ENCODE data around the gene KRTAP10-4.
"Not testable (repeated sequence)": the region's sequence is repeated elsewhere in the genome, so short reads cannot be mapped to it uniquely, and the experiment has no call there.

KRTAP10-4 gene, protein sequence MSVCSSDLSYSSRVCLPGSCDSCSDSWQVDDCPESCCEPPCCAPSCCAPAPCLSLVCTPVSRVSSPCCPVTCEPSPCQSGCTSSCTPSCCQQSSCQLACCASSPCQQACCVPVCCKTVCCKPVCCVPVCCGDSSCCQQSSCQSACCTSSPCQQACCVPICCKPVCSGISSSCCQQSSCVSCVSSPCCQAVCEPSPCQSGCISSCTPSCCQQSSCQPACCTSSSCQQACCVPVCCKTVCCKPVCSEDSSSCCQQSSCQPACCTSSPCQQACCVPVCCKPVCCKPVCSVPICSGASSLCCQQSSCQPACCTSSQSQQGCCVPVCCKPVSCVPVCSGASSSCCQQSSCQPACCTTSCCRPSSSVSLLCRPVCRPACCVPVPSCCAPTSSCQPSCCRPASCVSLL

DNA sequence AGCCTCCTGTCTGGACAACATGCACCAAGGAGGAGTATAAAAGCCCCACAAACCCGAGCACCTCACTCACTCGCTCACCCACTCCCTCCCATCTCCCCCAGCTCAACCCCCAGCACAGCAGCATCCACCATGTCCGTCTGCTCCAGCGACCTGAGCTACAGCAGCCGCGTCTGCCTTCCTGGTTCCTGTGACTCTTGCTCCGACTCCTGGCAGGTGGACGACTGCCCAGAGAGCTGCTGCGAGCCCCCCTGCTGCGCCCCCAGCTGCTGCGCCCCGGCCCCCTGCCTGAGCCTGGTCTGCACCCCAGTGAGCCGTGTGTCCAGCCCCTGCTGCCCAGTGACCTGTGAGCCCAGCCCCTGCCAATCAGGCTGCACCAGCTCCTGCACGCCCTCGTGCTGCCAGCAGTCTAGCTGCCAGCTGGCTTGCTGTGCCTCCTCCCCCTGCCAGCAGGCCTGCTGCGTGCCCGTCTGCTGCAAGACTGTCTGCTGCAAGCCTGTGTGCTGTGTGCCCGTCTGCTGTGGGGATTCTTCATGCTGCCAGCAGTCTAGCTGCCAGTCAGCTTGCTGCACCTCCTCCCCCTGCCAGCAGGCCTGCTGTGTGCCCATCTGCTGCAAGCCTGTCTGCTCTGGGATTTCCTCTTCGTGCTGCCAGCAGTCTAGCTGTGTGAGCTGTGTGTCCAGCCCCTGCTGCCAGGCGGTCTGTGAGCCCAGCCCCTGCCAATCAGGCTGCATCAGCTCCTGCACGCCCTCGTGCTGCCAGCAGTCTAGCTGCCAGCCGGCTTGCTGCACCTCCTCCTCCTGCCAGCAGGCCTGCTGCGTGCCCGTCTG, at the start of gene KRTAP10-4:
TSS of gene KRTAP10-4 (plus strand) at position 100 of the 827 bp plus-strand sequence. CDS start at position 130, 30 bp downstream.
- TF ChIP-seq GATA3, GATA2 (IDR thresholded peaks at IDR 0.05; ENCODE audit: low read depth, low read length): not testable (repeated sequence)

DNA sequence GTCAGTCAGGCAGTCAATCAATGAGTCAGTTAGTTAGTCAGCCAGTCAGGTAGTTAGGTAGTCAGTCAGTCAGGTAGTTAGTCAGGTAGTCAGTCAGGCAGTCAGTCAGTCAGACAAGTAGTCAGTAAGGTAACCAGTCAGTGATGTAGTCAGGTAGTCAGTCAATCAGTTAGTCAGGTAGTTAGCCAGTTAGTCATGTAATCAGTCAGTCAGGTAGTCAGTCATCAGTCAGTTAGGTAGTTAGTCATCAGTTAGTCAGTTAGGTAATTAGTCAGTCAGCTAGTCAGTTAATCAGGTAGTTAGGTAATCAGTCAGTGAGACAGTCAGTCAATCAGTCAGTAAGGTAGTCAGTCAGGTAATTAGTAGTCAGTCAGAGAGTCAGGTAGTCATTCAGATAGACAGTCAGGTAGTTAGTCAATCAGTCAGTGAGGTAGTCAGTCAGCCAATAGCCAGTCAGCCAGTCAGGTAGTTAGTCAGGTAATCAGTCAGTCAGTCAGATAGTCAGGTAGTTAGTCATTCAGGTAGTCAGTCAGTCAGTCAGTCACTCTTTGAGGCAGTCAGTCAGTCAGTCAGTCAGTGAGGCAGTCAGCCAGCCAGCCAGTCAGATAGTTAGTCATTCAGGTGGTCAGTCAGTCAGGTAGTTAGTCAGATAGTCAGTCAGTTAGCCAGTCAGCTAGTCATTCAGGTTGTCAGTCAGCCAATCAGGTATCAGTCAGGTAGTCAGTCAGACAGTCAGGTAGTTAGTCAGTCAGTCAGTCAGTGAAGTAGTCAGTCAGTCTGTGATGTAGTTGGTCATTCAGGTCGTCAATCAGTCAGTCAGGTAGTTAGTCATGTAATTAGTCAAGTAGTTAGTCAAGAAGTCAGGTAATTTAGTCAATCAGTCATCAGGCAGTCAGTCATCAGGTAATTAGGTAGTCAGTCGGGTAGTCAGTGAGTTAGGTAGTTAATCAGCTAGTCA, 48.8 kb upstream of the KRTAP10-4 start:
- TF ChIP-seq GATA3 (IDR thresholded peaks at IDR 0.05; ENCODE audit: low read depth, low read length) (no peak), GATA2 (IDR thresholded peaks at IDR 0.05; ENCODE audit: low read depth, low read length) (no peak)

DNA sequence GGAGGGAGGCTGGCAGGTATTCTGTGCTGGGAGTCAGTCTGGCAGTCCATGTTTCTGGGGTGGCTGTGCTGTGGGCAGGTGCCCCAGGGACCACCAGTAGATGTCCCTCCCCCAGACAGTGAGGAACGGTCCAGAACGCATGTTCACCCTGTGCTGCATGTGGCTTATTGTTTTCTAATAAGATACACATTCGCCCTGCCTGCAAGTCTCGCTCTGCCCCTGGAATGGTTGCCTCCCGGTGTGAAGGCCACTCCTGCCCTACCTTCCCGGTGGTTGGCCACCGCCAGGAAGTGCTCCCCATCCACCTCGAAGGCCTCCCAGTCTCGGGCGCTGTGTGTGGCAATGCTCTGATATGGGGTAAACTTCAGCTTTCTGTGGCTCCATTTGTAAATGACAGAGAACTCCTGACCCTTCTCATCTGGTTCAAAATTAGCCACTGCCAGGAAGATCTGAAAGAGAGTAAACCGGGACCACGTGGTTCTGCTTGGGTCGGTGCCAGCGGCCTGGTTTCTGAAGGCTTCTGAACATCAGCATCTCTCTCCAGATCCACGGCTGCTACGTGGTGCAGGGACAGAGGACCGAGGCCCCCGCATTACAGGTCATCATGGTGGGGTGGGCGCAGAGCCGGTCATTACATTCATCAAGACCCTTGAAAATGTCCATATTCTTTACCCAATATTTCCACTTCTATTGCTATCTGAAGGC, 48.0 kb upstream of the KRTAP10-4 start:
- TF ChIP-seq GATA3 (IDR thresholded peaks at IDR 0.05; ENCODE audit: low read depth, low read length), result no peak
- TF ChIP-seq GATA2 (IDR thresholded peaks at IDR 0.05; ENCODE audit: low read depth, low read length), result no peak

DNA sequence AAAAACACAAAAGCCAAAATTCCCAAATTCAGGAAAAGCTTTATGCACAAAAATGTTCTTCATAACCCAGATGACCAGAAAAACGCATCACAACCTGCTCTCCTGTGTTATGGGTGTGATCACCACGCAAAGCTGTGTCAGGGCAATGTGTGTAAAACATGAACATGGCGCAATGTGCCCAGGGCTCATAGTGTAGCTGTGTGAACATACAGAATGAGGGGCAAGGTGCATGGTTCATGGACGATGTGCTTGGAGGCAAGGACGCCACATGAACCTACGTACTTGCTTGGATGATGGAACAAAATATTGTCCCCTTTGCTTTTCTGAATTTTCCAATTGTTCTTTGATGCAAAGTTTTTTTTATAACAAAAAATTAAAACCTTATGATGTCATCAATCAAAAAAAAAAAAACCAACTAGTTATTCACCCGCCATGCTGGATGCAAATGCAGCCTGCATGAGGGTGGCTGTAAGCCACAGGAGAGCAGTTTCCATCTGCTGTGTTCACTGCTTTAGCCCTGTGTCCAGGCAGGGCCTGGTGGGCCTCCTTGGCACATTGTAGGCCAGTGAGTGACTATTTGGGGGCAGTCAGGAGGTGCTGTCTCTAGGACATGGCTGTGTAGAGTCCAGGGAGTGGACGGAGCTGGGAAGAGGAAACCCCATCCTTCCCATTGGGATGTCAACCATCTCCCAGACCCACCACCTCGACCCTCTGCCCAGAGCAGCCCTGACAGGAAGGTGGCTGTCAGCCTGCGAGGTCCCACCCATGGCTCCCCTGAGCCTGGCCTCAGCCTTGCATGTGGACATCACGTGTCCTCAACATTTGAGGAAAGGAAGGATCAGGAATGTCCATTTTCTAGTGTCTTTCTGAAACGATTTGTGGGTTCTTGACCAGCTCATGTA, 47.2 kb upstream of the KRTAP10-4 start:
- no peak for TF ChIP-seq GATA3 (IDR thresholded peaks at IDR 0.05; ENCODE audit: low read depth, low read length)
- TF ChIP-seq GATA2 (IDR thresholded peaks at IDR 0.05; ENCODE audit: low read depth, low read length), result no peak

DNA sequence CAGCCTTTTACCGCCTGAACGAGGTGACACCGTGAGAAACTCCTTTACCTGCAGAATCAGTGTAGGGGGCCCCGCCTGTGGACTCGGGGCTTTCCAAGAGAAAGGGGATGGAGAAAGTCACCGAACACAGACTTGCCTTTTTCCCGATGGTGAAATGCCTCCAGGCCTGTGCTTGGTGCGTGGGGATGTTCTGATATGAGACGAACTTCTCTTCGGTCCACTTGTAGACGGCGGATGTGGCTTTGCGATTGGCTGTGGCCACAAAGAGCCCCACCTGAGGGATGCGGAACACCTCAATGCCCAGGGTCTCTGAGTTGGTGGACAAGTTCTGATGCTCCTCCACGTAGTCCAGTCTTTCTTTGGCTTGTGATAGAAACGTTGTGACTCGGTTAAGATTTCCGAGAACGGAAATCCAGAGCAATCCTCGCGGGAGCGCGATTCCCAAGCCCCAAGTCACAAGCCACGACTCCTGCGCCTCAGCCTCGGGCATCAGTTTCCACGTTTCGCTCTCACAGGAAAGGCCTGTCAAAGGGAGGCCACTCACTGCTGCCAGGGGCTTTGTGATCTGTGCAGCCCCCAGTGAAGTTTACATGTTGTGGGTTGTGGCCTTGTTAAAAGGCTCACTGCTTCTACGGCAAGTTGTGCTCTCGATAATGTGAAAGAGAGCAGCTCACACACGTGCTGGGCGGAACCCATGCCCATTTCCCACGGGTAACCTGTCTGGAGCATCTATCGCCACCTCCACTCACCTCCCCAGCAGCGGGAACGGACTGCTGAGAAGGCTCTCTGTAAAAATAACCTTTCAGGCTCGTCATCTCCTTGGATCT, 46.2 kb upstream of the KRTAP10-4 start:
- no peak for TF ChIP-seq GATA3 (IDR thresholded peaks at IDR 0.05; ENCODE audit: low read depth, low read length)
- no peak for TF ChIP-seq GATA2 (IDR thresholded peaks at IDR 0.05; ENCODE audit: low read depth, low read length)

DNA sequence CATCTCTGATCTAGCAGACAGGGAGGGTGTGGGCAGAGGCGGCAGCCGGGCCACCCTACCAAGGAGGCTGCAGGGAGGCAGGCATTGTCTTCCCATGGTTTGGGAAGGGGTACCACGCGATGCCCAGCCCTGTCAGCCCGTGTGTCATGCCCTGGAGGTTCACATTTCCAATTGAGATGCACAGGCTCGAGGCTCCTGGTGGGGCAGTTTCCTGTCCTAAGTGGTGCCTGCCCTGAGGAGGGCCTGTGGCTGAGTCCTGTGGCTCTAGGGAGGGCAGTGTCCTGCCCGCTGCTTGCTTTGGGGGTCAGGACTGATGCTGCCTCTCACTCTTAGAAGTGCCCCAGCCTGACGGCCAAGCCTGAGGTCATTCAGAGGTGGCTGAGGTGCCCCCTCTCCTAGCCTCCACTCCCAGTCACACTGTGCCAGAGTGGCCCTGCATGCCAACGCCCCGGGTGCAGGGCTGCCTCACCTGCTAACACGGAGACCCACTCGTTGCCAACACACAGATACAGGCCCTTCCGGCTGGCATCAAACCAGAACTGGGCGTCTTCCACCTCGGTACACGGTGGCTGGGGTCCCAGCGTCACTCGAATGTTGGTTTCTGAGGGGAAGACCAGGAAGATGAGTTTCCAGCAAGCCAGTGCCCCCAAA, 45.4 kb upstream of the KRTAP10-4 start:
- TF ChIP-seq GATA2 (IDR thresholded peaks at IDR 0.05; ENCODE audit: low read depth, low read length) (no peak), GATA3 (IDR thresholded peaks at IDR 0.05; ENCODE audit: low read depth, low read length) (no peak)

DNA sequence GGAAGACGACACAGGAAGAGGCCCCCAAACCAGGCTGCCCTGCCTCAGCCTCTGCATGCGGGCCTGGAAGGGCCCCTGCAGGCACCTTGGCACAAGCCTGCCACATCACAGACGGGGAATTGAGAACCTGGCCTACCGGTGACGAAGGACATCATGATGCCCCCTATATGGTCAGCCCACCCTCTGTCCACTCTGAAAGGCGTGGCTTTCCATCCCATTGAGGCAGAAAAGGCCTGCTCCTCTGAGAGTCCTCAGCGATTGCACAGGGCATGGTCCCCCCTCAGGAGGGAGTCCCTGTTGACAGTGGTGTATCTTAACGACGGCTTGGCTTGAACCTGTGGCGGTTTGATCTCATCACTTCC, 44.9 kb upstream of the KRTAP10-4 start:
- TF ChIP-seq GATA2 (IDR thresholded peaks at IDR 0.05; ENCODE audit: low read depth, low read length), result no peak
- no peak for TF ChIP-seq GATA3 (IDR thresholded peaks at IDR 0.05; ENCODE audit: low read depth, low read length)

DNA sequence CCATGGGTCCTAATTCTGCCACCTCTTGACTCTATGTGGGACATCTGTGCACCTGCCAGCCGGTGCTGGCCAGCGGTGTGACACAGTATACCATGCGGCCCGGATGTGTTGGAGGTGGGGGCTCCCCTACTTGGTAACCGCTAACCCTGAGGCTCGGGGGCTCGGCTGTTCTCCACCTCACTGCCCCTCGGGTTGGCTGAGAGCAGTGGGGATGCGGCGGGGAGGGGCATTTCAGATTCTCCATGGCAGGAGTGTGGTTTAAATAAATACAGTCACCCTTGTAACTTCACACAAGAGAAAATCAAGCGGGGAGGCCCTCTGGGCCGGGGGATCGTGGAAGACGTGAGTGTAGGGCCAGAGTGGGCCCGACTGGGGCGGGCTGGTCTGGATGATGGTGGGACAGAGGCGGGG, 44.5 kb upstream of the KRTAP10-4 start:
- TF ChIP-seq GATA2 (IDR thresholded peaks at IDR 0.05; ENCODE audit: low read depth, low read length), result no peak
- no peak for TF ChIP-seq GATA3 (IDR thresholded peaks at IDR 0.05; ENCODE audit: low read depth, low read length)

DNA sequence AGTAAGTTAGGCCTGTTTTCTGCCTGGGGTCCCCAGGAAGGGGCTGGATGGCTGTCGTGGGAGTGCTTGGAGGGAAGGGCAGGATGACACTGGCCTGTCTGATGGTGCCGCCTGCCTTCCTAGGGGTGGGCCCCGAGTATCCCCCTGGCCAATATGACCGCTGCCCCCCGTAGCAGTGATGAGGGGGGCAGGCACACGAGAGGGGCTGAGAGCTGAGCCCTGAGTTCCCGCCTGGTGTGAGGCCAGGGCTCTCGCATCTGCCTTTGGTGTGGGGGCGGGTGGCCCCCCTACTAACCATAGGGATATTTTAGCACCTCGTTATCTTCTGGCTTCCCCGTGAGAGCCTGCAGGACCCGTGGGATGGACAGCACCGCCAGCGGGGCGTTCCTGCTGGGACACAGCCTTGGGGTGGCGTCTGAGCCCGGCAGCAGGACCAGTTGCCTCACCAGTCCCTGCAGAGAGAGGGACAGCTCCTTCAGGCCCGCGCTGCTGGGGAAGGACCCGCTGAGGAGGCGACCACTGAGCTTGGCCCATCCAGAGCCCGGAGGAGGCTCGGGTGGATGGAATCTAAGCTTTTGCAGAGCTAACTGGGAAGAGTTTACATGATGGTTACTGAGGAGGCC, 43.9 kb upstream of the KRTAP10-4 start:
- TF ChIP-seq GATA3 (IDR thresholded peaks at IDR 0.05; ENCODE audit: low read depth, low read length) (no peak), GATA2 (IDR thresholded peaks at IDR 0.05; ENCODE audit: low read depth, low read length) (no peak)

DNA sequence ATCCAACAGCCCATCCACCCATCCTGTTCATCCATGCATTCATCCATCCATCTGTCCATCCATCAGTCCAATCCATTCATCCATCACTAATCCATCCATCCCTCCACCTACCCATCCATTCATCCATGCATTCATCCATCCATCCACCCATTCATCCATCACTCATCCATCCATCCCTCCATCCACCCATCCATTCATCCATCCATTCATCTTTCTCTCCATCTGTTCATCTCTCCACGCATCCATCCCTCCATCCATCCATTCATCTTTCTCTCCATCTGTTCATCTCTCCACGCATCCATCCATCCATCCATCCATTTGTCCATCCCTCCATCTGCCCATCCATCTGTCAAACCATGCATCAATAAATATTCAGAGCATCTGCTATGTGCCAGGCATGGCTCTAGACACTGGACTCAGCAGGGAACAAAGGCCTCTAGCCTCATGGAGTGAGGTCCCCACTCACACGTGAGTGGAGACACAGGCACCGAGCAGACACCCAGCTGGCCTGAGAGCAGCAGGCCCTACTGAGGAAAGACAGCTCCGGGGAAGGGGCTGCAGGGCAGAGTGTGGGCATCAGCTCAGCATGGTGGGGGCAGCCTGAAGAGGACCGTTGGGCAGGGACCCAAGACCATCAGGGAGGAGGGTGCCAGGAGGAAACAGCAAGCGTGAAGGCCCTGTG, 43.2 kb upstream of the KRTAP10-4 start:
- no peak for TF ChIP-seq GATA2 (IDR thresholded peaks at IDR 0.05; ENCODE audit: low read depth, low read length)
- no peak for TF ChIP-seq GATA3 (IDR thresholded peaks at IDR 0.05; ENCODE audit: low read depth, low read length)

Measured in SH-SY5Y (cell line).